CMK (cell line): Measurements from ENCODE around the gene IQGAP1.
"Not testable (repeated sequence)": the region's sequence is repeated elsewhere in the genome, so short reads cannot be mapped to it uniquely, and the experiment has no call there.

ENCODE experiments used
- DNase-seq: peaks from one replicate; pipeline ENCODE4 v3.0.0-alpha.2; 2010; ENCODE audit warnings: low read depth

The IQGAP1 gene

GRCh38 chr15:90411176-90411575 lies 23.1 kb downstream of the IQGAP1 start:
- DNase-seq, result no peak

GRCh38 chr15:90412356-90413194 lies 24.5 kb downstream of the IQGAP1 start:
- DNase-seq, result no peak

- DNase-seq, result no peak
Observed at GRCh38 chr15:90413411-90414379, 25.7 kb downstream of the IQGAP1 start.

- no peak for DNase-seq
Observed at GRCh38 chr15:90414408-90415028, 26.5 kb downstream of the IQGAP1 start.

- DNase-seq, result not testable (repeated sequence)
Observed at GRCh38 chr15:90416052-90416451, 28.0 kb downstream of the IQGAP1 start.

- no peak for DNase-seq
Observed at GRCh38 chr15:90418627-90419026, 30.6 kb downstream of the IQGAP1 start.

GRCh38 chr15:90419206-90419605 lies 31.2 kb downstream of the IQGAP1 start:
- no peak for DNase-seq

GRCh38 chr15:90419738-90420406 lies 31.8 kb downstream of the IQGAP1 start:
- DNase-seq, result no peak

- no peak for DNase-seq
Observed at GRCh38 chr15:90420451-90420850, 32.4 kb downstream of the IQGAP1 start.

- no peak for DNase-seq
Observed at GRCh38 chr15:90421527-90421926, 33.5 kb downstream of the IQGAP1 start.

GRCh38 chr15:90422043-90422442 lies 34.0 kb downstream of the IQGAP1 start:
- no peak for DNase-seq

- no peak for DNase-seq
Observed at GRCh38 chr15:90422936-90423335, 34.9 kb downstream of the IQGAP1 start.

- DNase-seq, result no peak
Observed at GRCh38 chr15:90423801-90424319, 35.8 kb downstream of the IQGAP1 start.

GRCh38 chr15:90425726-90426346 lies 37.8 kb downstream of the IQGAP1 start:
- no peak for DNase-seq

GRCh38 chr15:90427185-90427584 lies 39.1 kb downstream of the IQGAP1 start:
- no peak for DNase-seq

- no peak for DNase-seq
Observed at GRCh38 chr15:90432253-90432652, 44.2 kb downstream of the IQGAP1 start.

- no peak for DNase-seq
Observed at GRCh38 chr15:90435652-90436337, 47.8 kb downstream of the IQGAP1 start.

- no peak for DNase-seq
Observed at GRCh38 chr15:90436952-90437351, 48.9 kb downstream of the IQGAP1 start.

- no peak for DNase-seq
Observed at GRCh38 chr15:90437516-90437915, 49.5 kb downstream of the IQGAP1 start.

GRCh38 chr15:90439946-90440345 lies 51.9 kb downstream of the IQGAP1 start:
- DNase-seq, result no peak

GRCh38 chr15:90441027-90441426 lies 53.0 kb downstream of the IQGAP1 start:
- DNase-seq, result no peak
